H7 (cell line): ENCODE data around the gene PELI2. TPM values are rescaled to one million over a fixed set of nuclear protein-coding genes. Genes with fewer than 3 reads are reported as not detected.

Source experiments
- DNase-seq: peaks from one replicate; pipeline ENCODE4 v3.0.0; 2012
- H3K27me3 ChIP-seq: 2 replicates; pipeline ENCODE4 v1.6.0; 2011; ENCODE audit warnings: mild to moderate bottlenecking, low read length; ENCODE audit not compliant: control insufficient read depth, insufficient read depth
- H3K36me3 ChIP-seq: replicated peaks from 2 replicates; pipeline ENCODE4 v1.5.1; 2011; ENCODE audit warnings: low read length; ENCODE audit not compliant: control insufficient read depth, insufficient read depth
- H3K4me3 ChIP-seq: 2 replicates; pipeline ENCODE4 v1.5.1; 2011; ENCODE audit warnings: low read depth, mild to moderate bottlenecking, control low read depth, low read length, moderate library complexity; ENCODE audit not compliant: insufficient read depth
- total RNA-seq: library from RNA; depleted of rRNA; stranded (reverse); fragments of >200 nt; shearing (Covaris generic); gene quantifications from 2 replicates; pipeline ENCODE4 v1.2.3, GENCODE V29; 2014; rRNA removed

PELI2 gene
- 10.9 and 11.9 TPM in 2 replicates for total RNA-seq

GRCh38 chr14:56117765-56118610, at the start of gene PELI2:
PELI2 (plus strand) TSS chr14:56118411; CDS start chr14:56118661, 250 bp downstream.
- Histone ChIP-seq H3K36me3 (no peaks in the 10 kb centered on the region), H3K27me3 (peaks cover 17% of the 10 kb centered on the region), H3K4me3 (peak within 1 kb of the TSS; percentile 75)
- DNase-seq: peak; percentile 87

GRCh38 chr14:56073799-56074198, 44.4 kb upstream of the PELI2 start:
- Histone ChIP-seq H3K4me3 (no peak overlapping the region), H3K27me3 (no peaks in the 10 kb centered on the region), H3K36me3 (no peaks in the 10 kb centered on the region)
- no peak for DNase-seq

- H3K4me3 ChIP-seq: no peak overlapping the region
- no peaks in the 10 kb centered on the region for H3K27me3 ChIP-seq
- no peaks in the 10 kb centered on the region for H3K36me3 ChIP-seq
- DNase-seq: no peak
Observed at GRCh38 chr14:56075301-56075700, 42.9 kb upstream of the PELI2 start.

GRCh38 chr14:56081139-56081538, 37.1 kb upstream of the PELI2 start:
- Histone ChIP-seq H3K27me3 (no peaks in the 10 kb centered on the region), H3K36me3 (no peaks in the 10 kb centered on the region), H3K4me3 (no peak overlapping the region)
- no peak for DNase-seq

- H3K36me3 ChIP-seq: no peaks in the 10 kb centered on the region
- no peak for DNase-seq
- no peak overlapping the region for H3K4me3 ChIP-seq
- no peaks in the 10 kb centered on the region for H3K27me3 ChIP-seq
Observed at GRCh38 chr14:56082880-56083279, 35.3 kb upstream of the PELI2 start.

- Histone ChIP-seq H3K4me3 (no peak overlapping the region), H3K36me3 (no peaks in the 10 kb centered on the region), H3K27me3 (no peaks in the 10 kb centered on the region)
- no peak for DNase-seq
Observed at GRCh38 chr14:56085471-56085870, 32.7 kb upstream of the PELI2 start.

GRCh38 chr14:56087671-56088471, 30.3 kb upstream of the PELI2 start:
- Histone ChIP-seq H3K27me3 (no peaks in the 10 kb centered on the region), H3K36me3 (no peaks in the 10 kb centered on the region), H3K4me3 (no peak overlapping the region)
- no peak for DNase-seq

- Histone ChIP-seq H3K4me3 (no peak overlapping the region), H3K36me3 (no peaks in the 10 kb centered on the region), H3K27me3 (no peaks in the 10 kb centered on the region)
- no peak for DNase-seq
Observed at GRCh38 chr14:56088941-56089340, 29.3 kb upstream of the PELI2 start.

- no peaks in the 10 kb centered on the region for H3K36me3 ChIP-seq
Observed at GRCh38 chr14:56092763-56093162, 25.4 kb upstream of the PELI2 start.

GRCh38 chr14:56094076-56094475, 24.1 kb upstream of the PELI2 start:
- DNase-seq: no peak
- no peaks in the 10 kb centered on the region for H3K27me3 ChIP-seq
- H3K36me3 ChIP-seq: no peaks in the 10 kb centered on the region
- H3K4me3 ChIP-seq: no peak overlapping the region

More at GRCh38 chr14:56092763-56093162, 25.4 kb upstream of the PELI2 start:
- Histone ChIP-seq H3K27me3 (no peaks in the 10 kb centered on the region), H3K4me3 (no peak overlapping the region)
- DNase-seq: no peak

GRCh38 chr14:56098021-56098420, 20.2 kb upstream of the PELI2 start:
- Histone ChIP-seq H3K27me3 (no peaks in the 10 kb centered on the region), H3K36me3 (no peaks in the 10 kb centered on the region), H3K4me3 (no peak overlapping the region)
- DNase-seq: no peak

GRCh38 chr14:56099081-56099797, 19.0 kb upstream of the PELI2 start:
- no peak for DNase-seq
- Histone ChIP-seq H3K36me3 (no peaks in the 10 kb centered on the region), H3K4me3 (no peak overlapping the region), H3K27me3 (no peaks in the 10 kb centered on the region)

GRCh38 chr14:56100556-56100955, 17.7 kb upstream of the PELI2 start:
- Histone ChIP-seq H3K4me3 (no peak overlapping the region), H3K27me3 (no peaks in the 10 kb centered on the region), H3K36me3 (no peaks in the 10 kb centered on the region)
- no peak for DNase-seq

GRCh38 chr14:56102941-56103340, 15.3 kb upstream of the PELI2 start:
- no peaks in the 10 kb centered on the region for H3K36me3 ChIP-seq
- no peak overlapping the region for H3K4me3 ChIP-seq
- no peaks in the 10 kb centered on the region for H3K27me3 ChIP-seq
- DNase-seq: no peak
